ENCODE measurements around the gene DVL1. TPM values are rescaled to one million over a fixed set of nuclear protein-coding genes. Genes with fewer than 3 reads are reported as not detected.
A peak's percentile ranks its signal among the peaks of the same experiment; 100 is the strongest.

Gene DVL1
- total and polyA plus RNA-seq, 9 of the 15 experiments (the other 6 are each of a cell fraction or from before 2014, with no cell fraction given), result 0.62 to 135 (median 24.3) TPM

DNA sequence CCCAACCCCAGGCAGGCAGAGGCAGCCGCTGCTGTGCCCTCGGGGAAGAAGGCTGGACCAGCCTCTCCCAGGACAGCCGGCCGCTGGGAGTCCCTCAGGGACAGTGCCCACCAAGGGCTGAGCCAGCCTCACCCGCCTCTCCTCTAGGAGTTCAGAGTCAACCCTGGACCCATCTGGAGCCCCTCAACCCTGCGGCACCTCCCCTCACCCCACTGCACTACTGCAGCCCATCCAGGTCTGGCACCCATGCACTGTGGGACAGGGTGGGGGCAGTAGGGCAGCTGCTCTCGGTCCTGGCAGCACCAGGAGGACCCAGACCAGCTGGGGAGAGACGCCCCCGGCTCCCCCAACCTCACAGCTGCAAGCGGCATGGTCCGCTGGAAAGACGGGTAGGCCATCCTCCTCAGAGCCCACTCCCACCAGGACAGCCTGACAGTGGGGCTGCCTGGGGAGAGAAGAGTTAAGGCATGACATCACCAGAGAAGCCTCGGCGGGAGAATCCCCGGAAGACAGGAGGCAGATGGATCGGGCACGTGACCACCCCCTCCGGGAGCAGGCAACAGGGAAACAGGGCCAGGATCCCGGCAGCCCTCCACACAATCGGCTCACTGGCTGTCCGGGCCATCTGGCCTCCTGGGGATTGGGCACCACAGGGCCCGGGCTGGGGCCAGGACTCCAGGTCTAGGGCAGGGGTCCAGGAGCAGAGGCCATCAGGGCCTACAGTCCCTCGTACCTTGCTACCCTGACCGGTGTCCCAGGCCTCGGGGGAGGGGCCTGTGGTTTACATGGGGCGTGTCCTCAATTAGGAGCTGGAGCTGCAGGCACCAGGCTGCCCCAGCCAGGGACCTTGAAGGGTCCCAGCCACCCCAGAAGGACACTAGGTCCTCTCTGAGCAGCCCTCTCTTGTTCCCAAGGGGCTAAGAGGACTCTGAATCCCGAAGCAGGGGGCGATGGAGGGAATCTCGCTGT is 44.6 kb downstream of the DVL1 start (continued):
- TF ChIP-seq, protein P1, sequence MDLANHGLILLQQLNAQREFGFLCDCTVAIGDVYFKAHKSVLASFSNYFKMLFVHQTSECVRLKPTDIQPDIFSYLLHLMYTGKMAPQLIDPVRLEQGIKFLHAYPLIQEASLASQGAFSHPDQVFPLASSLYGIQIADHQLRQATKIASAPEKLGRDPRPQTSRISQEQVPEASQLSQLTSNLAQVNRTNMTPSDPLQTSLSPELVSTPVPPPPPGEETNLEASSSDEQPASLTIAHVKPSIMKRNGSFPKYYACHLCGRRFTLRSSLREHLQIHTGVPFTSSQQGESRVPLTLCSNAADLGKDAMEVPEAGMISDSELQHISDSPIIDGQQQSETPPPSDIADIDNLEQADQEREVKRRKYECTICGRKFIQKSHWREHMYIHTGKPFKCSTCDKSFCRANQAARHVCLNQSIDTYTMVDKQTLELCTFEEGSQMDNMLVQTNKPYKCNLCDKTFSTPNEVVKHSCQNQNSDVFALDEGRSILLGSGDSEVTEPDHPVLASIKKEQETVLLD (IDR thresholded peaks at IDR 0.05), result no peak
- peak; percentile 43 for TF ChIP-seq CREM (IDR thresholded peaks at IDR 0.05; ENCODE audit: low read depth)
- no peak for TF ChIP-seq HDAC6 (IDR thresholded peaks at IDR 0.05; ENCODE audit: low read depth, low read length)
- no peak for TF ChIP-seq XRCC4 (IDR thresholded peaks at IDR 0.05; ENCODE audit: extremely low read depth, insufficient read depth, insufficient read length)
- TF ChIP-seq ZNF644 (tag; IDR thresholded peaks at IDR 0.05; ENCODE audit: low read depth), result no peak
- no peak for TF ChIP-seq TCF3 (CRISPR knock-in tag; IDR thresholded peaks at IDR 0.05)
- no peak for TF ChIP-seq ZNF696 (CRISPR knock-in tag; conservative IDR thresholded peaks at IDR 0.05)
- no peak for TF ChIP-seq HNRNPUL1 (IDR thresholded peaks at IDR 0.05; ENCODE audit: low read length)
- no peak for TF ChIP-seq CBFB (CRISPR knock-in tag; IDR thresholded peaks at IDR 0.05)
- peak; percentile 10; the same call in 1 of the 2 replicates for TF ChIP-seq ZNF133 (CRISPR knock-in tag; IDR thresholded peaks at IDR 0.05)
- TF ChIP-seq, protein P2, sequence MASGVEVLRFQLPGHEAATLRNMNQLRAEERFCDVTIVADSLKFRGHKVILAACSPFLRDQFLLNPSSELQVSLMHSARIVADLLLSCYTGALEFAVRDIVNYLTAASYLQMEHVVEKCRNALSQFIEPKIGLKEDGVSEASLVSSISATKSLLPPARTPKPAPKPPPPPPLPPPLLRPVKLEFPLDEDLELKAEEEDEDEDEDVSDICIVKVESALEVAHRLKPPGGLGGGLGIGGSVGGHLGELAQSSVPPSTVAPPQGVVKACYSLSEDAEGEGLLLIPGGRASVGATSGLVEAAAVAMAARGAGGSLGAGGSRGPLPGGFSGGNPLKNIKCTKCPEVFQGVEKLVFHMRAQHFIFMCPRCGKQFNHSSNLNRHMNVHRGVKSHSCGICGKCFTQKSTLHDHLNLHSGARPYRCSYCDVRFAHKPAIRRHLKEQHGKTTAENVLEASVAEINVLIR (CRISPR knock-in tag; IDR thresholded peaks at IDR 0.05), result no peak
- TF ChIP-seq BDP1 (IDR thresholded peaks at IDR 0.05; ENCODE audit: insufficient read depth, insufficient read length), result no peak
- TF ChIP-seq OTX1 (CRISPR knock-in tag; IDR thresholded peaks at IDR 0.05), result no peak
- TF ChIP-seq TSC22D4 (tag; IDR thresholded peaks at IDR 0.05), result no peak
- no peak for TF ChIP-seq MIER1 (IDR thresholded peaks at IDR 0.05; ENCODE audit: low read depth)
- no peak for TF ChIP-seq FOSL1 (tag; conservative IDR thresholded peaks at IDR 0.05)
- TF ChIP-seq ETV6 (IDR thresholded peaks at IDR 0.05; ENCODE audit: borderline replicate concordance in 1 of 2, low read depth in 2 of 2, low read length in 1 of 2), result no peak
- no peak for TF ChIP-seq ETV6 (CRISPR knock-in tag; IDR thresholded peaks at IDR 0.05; ENCODE audit: borderline replicate concordance)
- TF ChIP-seq, protein P3, sequence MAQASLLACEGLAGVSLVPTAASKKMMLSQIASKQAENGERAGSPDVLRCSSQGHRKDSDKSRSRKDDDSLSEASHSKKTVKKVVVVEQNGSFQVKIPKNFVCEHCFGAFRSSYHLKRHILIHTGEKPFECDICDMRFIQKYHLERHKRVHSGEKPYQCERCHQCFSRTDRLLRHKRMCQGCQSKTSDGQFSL (CRISPR knock-in tag; IDR thresholded peaks at IDR 0.05), result no peak
- TF ChIP-seq, protein P3 (tag; IDR thresholded peaks at IDR 0.05), result no peak
- no peak for TF ChIP-seq ZBTB8A (IDR thresholded peaks at IDR 0.05; ENCODE audit: partially characterized antibody)
- TF ChIP-seq SIN3A (IDR thresholded peaks at IDR 0.05; ENCODE audit: borderline replicate concordance in 2 of 2, control insufficient read depth in 1 of 2, low read depth in 2 of 2, low read length in 2 of 2), result 0 out of 4 replicates have a peak, but pooled peaks of 1 of the 2 experiments have one; percentile 27
- TF ChIP-seq SAP30 (IDR thresholded peaks at IDR 0.05; ENCODE audit: borderline replicate concordance, insufficient read depth, low read depth, low read length, poor library complexity, severe bottlenecking), result no peak
- no peak for TF ChIP-seq NR1H2 (CRISPR knock-in tag; IDR thresholded peaks at IDR 0.05)
- TF ChIP-seq ZBTB1 (CRISPR knock-in tag; IDR thresholded peaks at IDR 0.05; ENCODE audit: borderline replicate concordance, low read depth), result no peak
